Lower leg skin (tissue), 4 donors: Measurements from ENCODE around the gene FIZ1. TPM values are rescaled to one million over a fixed set of nuclear protein-coding genes. Genes with fewer than 3 reads are reported as not detected.

Experiments
- DNase-seq, 2 donors: peaks; one replicate each; pipeline ENCODE4 v3.0.0-alpha.2; 2019; ENCODE audit warnings: low spot score in 2 of 2
- H3K4me3 ChIP-seq: fragments of 200-600 bp; sonication (generic); 2 replicates; pipeline ENCODE4 v1.5.1; 2017; ENCODE audit warnings: mild to moderate bottlenecking, low read depth; ENCODE audit not compliant: poor library complexity, severe bottlenecking
- POLR2A ChIP-seq, 2 donors: fragments of 450-650 bp; IDR thresholded peaks; one replicate each; pipeline ENCODE4 v1.6.1; 2016 to 2017; ENCODE audit warnings: antibody characterized with exemption in 2 of 2, mild to moderate bottlenecking in 1 of 2, moderate library complexity in 1 of 2
- WGBS, 2 donors: methylation state at CpG; one replicate each; pipeline ENCODE4 v1.1.5; 2018; 5-methylcytosine and 5-hydroxymethylcytosine counted together
- intact Hi-C: fragments of 100-400 bp; cut with DNase I; formaldehyde crosslinking; loops from one replicate; pipeline ENCODE4 v1.15.0; 2023; ENCODE audit warnings: low total_unique reads
- total RNA-seq, 4 donors: library from RNA; depleted of rRNA; stranded (reverse); fragments of >200 nt; gene quantifications; one replicate each; pipeline ENCODE4 v1.1.0, GENCODE V29; 2016
- TF ChIP-seq, protein P1 (sequence below), 3 donors: fragments of 450-650 bp; IDR thresholded peaks; one replicate each; pipeline ENCODE4 v1.5.1; 2016; ENCODE audit warnings: antibody characterized with exemption in 3 of 3, mild to moderate bottlenecking in 3 of 3, moderate library complexity in 2 of 3

The FIZ1 gene
- total RNA-seq, 4 donors from 2014 or later = 5.9 to 14.3 (median 7.7) TPM

GRCh38 chr19:55563261-55563690 is 36.0 kb downstream of the FIZ1 start:
- no peak for TF ChIP-seq POLR2A (IDR thresholded peaks at IDR 0.05)
- TF ChIP-seq, protein P1, sequence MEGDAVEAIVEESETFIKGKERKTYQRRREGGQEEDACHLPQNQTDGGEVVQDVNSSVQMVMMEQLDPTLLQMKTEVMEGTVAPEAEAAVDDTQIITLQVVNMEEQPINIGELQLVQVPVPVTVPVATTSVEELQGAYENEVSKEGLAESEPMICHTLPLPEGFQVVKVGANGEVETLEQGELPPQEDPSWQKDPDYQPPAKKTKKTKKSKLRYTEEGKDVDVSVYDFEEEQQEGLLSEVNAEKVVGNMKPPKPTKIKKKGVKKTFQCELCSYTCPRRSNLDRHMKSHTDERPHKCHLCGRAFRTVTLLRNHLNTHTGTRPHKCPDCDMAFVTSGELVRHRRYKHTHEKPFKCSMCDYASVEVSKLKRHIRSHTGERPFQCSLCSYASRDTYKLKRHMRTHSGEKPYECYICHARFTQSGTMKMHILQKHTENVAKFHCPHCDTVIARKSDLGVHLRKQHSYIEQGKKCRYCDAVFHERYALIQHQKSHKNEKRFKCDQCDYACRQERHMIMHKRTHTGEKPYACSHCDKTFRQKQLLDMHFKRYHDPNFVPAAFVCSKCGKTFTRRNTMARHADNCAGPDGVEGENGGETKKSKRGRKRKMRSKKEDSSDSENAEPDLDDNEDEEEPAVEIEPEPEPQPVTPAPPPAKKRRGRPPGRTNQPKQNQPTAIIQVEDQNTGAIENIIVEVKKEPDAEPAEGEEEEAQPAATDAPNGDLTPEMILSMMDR (IDR thresholded peaks at IDR 0.05) = no peak
- WGBS, 2 donors = 26 to 36% methylated on average over 12 of the region's 12 CpGs
- intact Hi-C loops = no loop called here
- DNase-seq = no peak
- no peak overlapping the region for H3K4me3 ChIP-seq

- no peak for DNase-seq
- H3K4me3 ChIP-seq = no peak overlapping the region
- TF ChIP-seq POLR2A (IDR thresholded peaks at IDR 0.05) = no peak
- TF ChIP-seq, protein P1 (IDR thresholded peaks at IDR 0.05) = no peak
- intact Hi-C loops = no loop called here
- 70 to 77% methylated on average over 9 of the region's 9 CpGs for WGBS, 2 donors
Observed at GRCh38 chr19:55559684-55560083, 39.6 kb downstream of the FIZ1 start.

- 58 to 74% methylated on average over 8 of the region's 8 CpGs for WGBS, 2 donors
- TF ChIP-seq, protein P1 (IDR thresholded peaks at IDR 0.05) = no peak
- no peak for TF ChIP-seq POLR2A (IDR thresholded peaks at IDR 0.05)
- DNase-seq = no peak
- intact Hi-C loops = no loop called here
- no peak overlapping the region for H3K4me3 ChIP-seq
Observed at GRCh38 chr19:55554741-55555152, 44.6 kb downstream of the FIZ1 start.

GRCh38 chr19:55554302-55554701 is 45.0 kb downstream of the FIZ1 start:
- no peak for TF ChIP-seq POLR2A (IDR thresholded peaks at IDR 0.05)
- TF ChIP-seq, protein P1 (IDR thresholded peaks at IDR 0.05) = no peak
- H3K4me3 ChIP-seq = no peak overlapping the region
- DNase-seq = no peak
- intact Hi-C loops = no loop called here
- 88 to 93% methylated on average over 9 of the region's 9 CpGs for WGBS, 2 donors

GRCh38 chr19:55553217-55554182 is 45.8 kb downstream of the FIZ1 start:
- intact Hi-C loops = no loop called here

More at GRCh38 chr19:55553217-55554182, 45.8 kb downstream of the FIZ1 start:
- WGBS, 2 donors = 54 to 55% methylated on average over 13 of the region's 13 CpGs
- H3K4me3 ChIP-seq = no peak overlapping the region
- TF ChIP-seq POLR2A (IDR thresholded peaks at IDR 0.05) = no peak
- TF ChIP-seq, protein P1 (IDR thresholded peaks at IDR 0.05) = no peak
- DNase-seq = no peak
